ENCODE data around the gene PRDM16. TPM values are rescaled to one million over a fixed set of nuclear protein-coding genes. Genes with fewer than 3 reads are reported as not detected.

The PRDM16 gene
- polyA plus RNA-seq, 2 of the 4 experiments (the other 2 are of a cell fraction): 0.03 to 0.35 TPM

DNA sequence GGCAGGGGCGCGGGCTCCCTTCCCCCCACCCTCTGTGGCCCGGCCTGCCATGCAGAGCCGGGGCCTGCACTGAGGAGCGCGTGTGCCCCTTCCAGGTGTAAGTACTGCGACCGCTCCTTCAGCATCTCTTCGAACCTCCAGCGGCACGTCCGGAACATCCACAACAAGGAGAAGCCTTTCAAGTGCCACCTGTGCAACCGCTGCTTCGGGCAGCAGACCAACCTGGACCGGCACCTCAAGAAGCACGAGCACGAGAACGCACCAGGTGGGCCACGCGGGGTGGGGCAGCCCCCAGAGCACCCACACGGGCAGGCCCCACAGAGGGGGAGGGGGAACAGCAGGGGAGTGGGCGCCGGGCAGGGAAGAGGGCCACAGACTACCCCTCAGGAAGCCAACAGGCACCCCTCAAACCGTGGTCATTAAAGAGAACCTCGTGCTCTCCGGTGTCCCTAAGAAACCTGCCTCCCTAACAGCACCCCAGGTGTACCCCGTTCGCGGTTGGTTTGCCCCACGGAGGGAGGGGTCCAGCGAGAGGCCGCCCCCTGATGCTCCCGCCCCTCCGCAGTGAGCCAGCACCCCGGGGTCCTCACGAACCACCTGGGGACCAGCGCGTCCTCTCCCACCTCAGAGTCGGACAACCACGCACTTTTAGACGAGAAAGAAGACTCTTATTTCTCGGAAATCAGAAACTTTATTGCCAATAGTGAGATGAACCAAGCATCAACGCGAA is 356.6 kb downstream of the PRDM16 start:
- FAIRE-seq (no peak), ATAC-seq (no peak), DNase-seq (ENCODE audit: low read depth in 1 of 2, low spot score in 1 of 2) (no peak)
- 81% methylated on average over 21 of the region's 44 CpGs for WGBS (ENCODE audit: missing lambda C conversion rate)
- no peak overlapping the region for H3K4me2 ChIP-seq
- TF ChIP-seq E2F6 (IDR thresholded peaks at IDR 0.05; ENCODE audit: borderline replicate concordance, low read depth) (no peak), TFCP2L1 (CRISPR knock-in tag; IDR thresholded peaks at IDR 0.05) (no peak), BCL3 (IDR thresholded peaks at IDR 0.05) (no peak), ZFP36 (IDR thresholded peaks at IDR 0.05; ENCODE audit: borderline replicate concordance, partially characterized antibody) (no peak), CHD2 (IDR thresholded peaks at IDR 0.05; ENCODE audit: low read length, partially characterized antibody) (no peak), CHD4 (IDR thresholded peaks at IDR 0.05; ENCODE audit: borderline replicate concordance) (no peak), ZSCAN20 (CRISPR knock-in tag; IDR thresholded peaks at IDR 0.05) (no peak), RFX5 (IDR thresholded peaks at IDR 0.05) (no peak)
- no peak overlapping the region for H3K4me3 ChIP-seq
- no peaks in the 10 kb centered on the region for H3K4me1 ChIP-seq
- ChIA-PET CTCF (interaction anchor here (0.6 to 3.8 kb wide), 24 partner anchors 8 to 1010 kb away, joined by 3 to 24 read pairs (median 4); no protein-coding TSS in a partner anchor), POLR2A (interaction anchor here (0.6 kb wide), 1 partner anchor 1019 kb away, joined by 4 read pairs; no protein-coding TSS in a partner anchor)
- no peaks in the 10 kb centered on the region for H3K9me3 ChIP-seq
- no peak overlapping the region for H3K27ac ChIP-seq

GRCh38 chr1:3426956-3427535 is 358.0 kb downstream of the PRDM16 start:
- no peak overlapping the region for H3K27ac ChIP-seq
- no peaks in the 10 kb centered on the region for H3K4me1 ChIP-seq
- ATAC-seq (no peak), DNase-seq (ENCODE audit: low read depth in 1 of 2, low spot score in 1 of 2) (no peak), FAIRE-seq (no peak)
- CTCF ChIA-PET: interaction anchor here (0.8 to 1.7 kb wide), 2 partner anchors 10 to 414 kb away, joined by 3 to 8 read pairs; no protein-coding TSS in a partner anchor
- H3K9me3 ChIP-seq: no peaks in the 10 kb centered on the region
- H3K4me3 ChIP-seq: no peak overlapping the region
- POLR2A ChIA-PET: no interaction called here
- H3K4me2 ChIP-seq: no peak overlapping the region
- no peak for TF ChIP-seq TFCP2L1 (CRISPR knock-in tag; IDR thresholded peaks at IDR 0.05)
- TF ChIP-seq GATA3 (IDR thresholded peaks at IDR 0.05; ENCODE audit: borderline replicate concordance): no peak
- TF ChIP-seq HDAC2 (IDR thresholded peaks at IDR 0.05): no peak
- TF ChIP-seq ZFP36 (IDR thresholded peaks at IDR 0.05; ENCODE audit: borderline replicate concordance, partially characterized antibody): no peak
- TF ChIP-seq HOXB5 (CRISPR knock-in tag; IDR thresholded peaks at IDR 0.05): no peak
- TF ChIP-seq ZNF302 (CRISPR knock-in tag; IDR thresholded peaks at IDR 0.05): no peak
- TF ChIP-seq RCOR1 (IDR thresholded peaks at IDR 0.05; ENCODE audit: low read depth, low read length): no peak
- TF ChIP-seq RNF2 (IDR thresholded peaks at IDR 0.05; ENCODE audit: borderline replicate concordance, low read depth): no peak
- no peak for TF ChIP-seq BCL3 (IDR thresholded peaks at IDR 0.05)
- WGBS (ENCODE audit: missing lambda C conversion rate): 71% methylated on average over 19 of the region's 20 CpGs

- Histone ChIP-seq H3K4me3 (no peak overlapping the region), H3K4me1 (no peaks in the 10 kb centered on the region), H3K27ac (no peak overlapping the region), H3K9me3 (no peaks in the 10 kb centered on the region), H3K4me2 (no peak overlapping the region)
- WGBS (ENCODE audit: missing lambda C conversion rate): no CpG with 5 or more reads among the region's 43 CpGs
- no peak for TF ChIP-seq HEYL (CRISPR knock-in tag; IDR thresholded peaks at IDR 0.05)
- TF ChIP-seq HDAC2 (IDR thresholded peaks at IDR 0.05): no peak
- no peak for TF ChIP-seq MYC (IDR thresholded peaks at IDR 0.05; ENCODE audit: borderline replicate concordance, low read length)
- TF ChIP-seq SREBF2 (IDR thresholded peaks at IDR 0.05): no peak
- no peak for TF ChIP-seq CHD4 (IDR thresholded peaks at IDR 0.05; ENCODE audit: borderline replicate concordance)
- no peak for TF ChIP-seq JUN (IDR thresholded peaks at IDR 0.05)
- no peak for TF ChIP-seq REST (IDR thresholded peaks at IDR 0.05)
- no peak for TF ChIP-seq NR3C1 (IDR thresholded peaks at IDR 0.05)
- no peak for TF ChIP-seq TFCP2L1 (CRISPR knock-in tag; IDR thresholded peaks at IDR 0.05)
- no peak for TF ChIP-seq FOSB (CRISPR knock-in tag; IDR thresholded peaks at IDR 0.05)
- TF ChIP-seq ZNF302 (CRISPR knock-in tag; IDR thresholded peaks at IDR 0.05): no peak
- TF ChIP-seq RFX5 (IDR thresholded peaks at IDR 0.05): no peak
- TF ChIP-seq POLR2AphosphoS2 (conservative IDR thresholded peaks at IDR 0.05; ENCODE audit: low read length): no peak
- FAIRE-seq (no peak), ATAC-seq (no peak), DNase-seq (ENCODE audit: low read depth in 1 of 2, low spot score in 1 of 2) (no peak)
- POLR2A ChIA-PET: no interaction called here
- CTCF ChIA-PET: interaction anchor here (1.7 kb wide), 2 partner anchors 9 to 11 kb away, joined by 4 to 8 read pairs; no protein-coding TSS in a partner anchor
Measured at GRCh38 chr1:3427711-3428704, 359.0 kb downstream of the PRDM16 start.

Data from A549 (cell line).